Spleen (tissue), 7 donors: Measurements from ENCODE around the gene STK4.

Source experiments
- CTCF ChIP-seq, 11 experiments: fragments of 200-600 bp in 7 of 11; fragments of 450-650 bp in 4 of 11; sonication (generic) in 4 of 11; IDR thresholded peaks in 8 of 11; conservative IDR thresholded peaks in 3 of 11; 1 replicate in 7 of 11; 2 replicates in 4 of 11; pipeline versions ENCODE4 v1.4.0 to v1.8.0; 2016 to 2021; ENCODE audit warnings: antibody characterized with exemption in 11 of 11, inconsistent platforms in 4 of 11, mild to moderate bottlenecking in 1 of 11
- POLR2A ChIP-seq, 3 donors: fragments of 450-650 bp; IDR thresholded peaks; one replicate each; pipeline ENCODE4 v1.5.1; 2017; ENCODE audit warnings: antibody characterized with exemption in 3 of 3, mild to moderate bottlenecking in 1 of 3
- POLR2AphosphoS5 ChIP-seq, 3 donors: sonication (generic); formaldehyde crosslinking; IDR thresholded peaks; one replicate each; pipeline ENCODE4 v1.5.1; 2017; ENCODE audit warnings: antibody characterized with exemption in 3 of 3
- donor health status: DM: no; HTN: no; CAD: no; lungs with moderate emphysema.
- donor health status: DM: no; HTN: no; CAD: no.
- donor health status: DM: no; HTN: no; CAD: no.

- no peak for TF ChIP-seq CTCF (IDR thresholded peaks at IDR 0.05 in 8 of 11, conservative IDR thresholded peaks at IDR 0.05 in 3 of 11)
- TF ChIP-seq POLR2A (IDR thresholded peaks at IDR 0.05): no peak
- TF ChIP-seq POLR2AphosphoS5 (IDR thresholded peaks at IDR 0.05): no peak
Observed at GRCh38 chr20:45061244-45061643, 94.9 kb downstream of the STK4 start.
